HG02970 (cell line): Measurements from ENCODE around the gene MC1R.
"Not testable (repeated sequence)": the region's sequence is repeated elsewhere in the genome, so short reads cannot be mapped to it uniquely, and the experiment has no call there.

Experiments used
- ATAC-seq: cut with Tn5 transposase; IDR thresholded peaks from one replicate; pipeline ENCODE4 v1.9.1; 2021; ENCODE audit warnings: mild to moderate bottlenecking, moderate library complexity, moderate number of reproducible peaks; ENCODE audit not compliant: unreplicated experiment, low FRiP score

The MC1R gene

GRCh38 chr16:89918453-89919347, at the start of gene MC1R:
MC1R (plus strand) TSS chr16:89918862; CDS start chr16:89919259, 397 bp downstream.
- ATAC-seq, result no peak

- ATAC-seq, result no peak
These were observed 48.8 kb upstream of the MC1R start for GRCh38 chr16:89869911-89870310.

- ATAC-seq, result no peak
These were observed 48.2 kb upstream of the MC1R start for GRCh38 chr16:89870440-89870839.

GRCh38 chr16:89871895-89872294, 46.8 kb upstream of the MC1R start:
- ATAC-seq, result no peak

GRCh38 chr16:89873109-89873971, 45.3 kb upstream of the MC1R start, which contains the start of gene TCF25:
TCF25 (plus strand) TSS chr16:89873592; CDS start chr16:89873668, 76 bp downstream.
- ATAC-seq, result peak; percentile 39

GRCh38 chr16:89873972-89874689, 44.5 kb upstream of the MC1R start:
- ATAC-seq, result peak; percentile 76

- ATAC-seq, result not testable (repeated sequence)
These were observed 39.5 kb upstream of the MC1R start for GRCh38 chr16:89879123-89879522.

- ATAC-seq, result no peak
These were observed 37.9 kb upstream of the MC1R start for GRCh38 chr16:89880477-89881367.

- no peak for ATAC-seq
These were observed 37.3 kb upstream of the MC1R start for GRCh38 chr16:89881368-89881730.

- no peak for ATAC-seq
These were observed 35.2 kb upstream of the MC1R start for GRCh38 chr16:89883346-89884040.

GRCh38 chr16:89884041-89884421, 34.6 kb upstream of the MC1R start:
- ATAC-seq, result no peak

- ATAC-seq, result no peak
These were observed 31.4 kb upstream of the MC1R start for GRCh38 chr16:89887243-89887642.

- ATAC-seq, result no peak
These were observed 28.5 kb upstream of the MC1R start for GRCh38 chr16:89890200-89890599.

GRCh38 chr16:89890886-89891657, 27.6 kb upstream of the MC1R start:
- no peak for ATAC-seq

GRCh38 chr16:89892055-89892630, 26.5 kb upstream of the MC1R start:
- no peak for ATAC-seq

GRCh38 chr16:89892635-89893034, 26.0 kb upstream of the MC1R start:
- ATAC-seq, result no peak

GRCh38 chr16:89893642-89894548, 24.8 kb upstream of the MC1R start:
- no peak for ATAC-seq
